ENCODE results near the gene KLHL15. TPM values are rescaled to one million over a fixed set of nuclear protein-coding genes. Genes with fewer than 3 reads are reported as not detected.

The KLHL15 gene
- total RNA-seq, 1 donor from 2014 or later = 3.1 TPM

GRCh38 chrX:23990455-23990854 is 36.5 kb downstream of the KLHL15 start:
- no peak for TF ChIP-seq CTCF (IDR thresholded peaks at IDR 0.05)
- DNase-seq (ENCODE audit: low spot score in 2 of 2) = no peak
- Histone ChIP-seq H3K9me3 (no peaks in the 10 kb centered on the region), H3K4me3 (no peak overlapping the region), H3K27me3 (no peaks in the 10 kb centered on the region), H3K4me1 (no peaks in the 10 kb centered on the region), H3K27ac (no peak overlapping the region), H3K36me3 (peaks cover 0 to 9% of the 10 kb centered on the region in 2 donors)
- intact Hi-C loops (cut with DNase I) = no loop called here

GRCh38 chrX:23989689-23990088 is 37.3 kb downstream of the KLHL15 start:
- H3K4me3 ChIP-seq = no peak overlapping the region
- no peak for DNase-seq (ENCODE audit: low spot score in 2 of 2)
- peaks cover 0 to 9% of the 10 kb centered on the region in 2 donors for H3K36me3 ChIP-seq
- H3K27me3 ChIP-seq = no peaks in the 10 kb centered on the region
- no peaks in the 10 kb centered on the region for H3K4me1 ChIP-seq
- intact Hi-C loops (cut with DNase I) = no loop called here
- H3K9me3 ChIP-seq = no peaks in the 10 kb centered on the region
- no peak for TF ChIP-seq CTCF (IDR thresholded peaks at IDR 0.05)
- no peak overlapping the region for H3K27ac ChIP-seq

GRCh38 chrX:23982891-23983290 is 44.1 kb downstream of the KLHL15 start:
- H3K4me1 ChIP-seq = no peaks in the 10 kb centered on the region
- intact Hi-C loops (cut with DNase I) = no loop called here
- no peak overlapping the region for H3K27ac ChIP-seq
- peaks cover 0 to 2% of the 10 kb centered on the region in 2 donors for H3K36me3 ChIP-seq
- no peak for DNase-seq (ENCODE audit: low spot score in 2 of 2)
- H3K9me3 ChIP-seq = no peaks in the 10 kb centered on the region
- no peak overlapping the region for H3K4me3 ChIP-seq
- TF ChIP-seq CTCF (IDR thresholded peaks at IDR 0.05) = no peak
- no peaks in the 10 kb centered on the region for H3K27me3 ChIP-seq

- Histone ChIP-seq H3K9me3 (no peaks in the 10 kb centered on the region), H3K4me1 (no peaks in the 10 kb centered on the region), H3K36me3 (no peaks in the 10 kb centered on the region), H3K27me3 (no peaks in the 10 kb centered on the region), H3K4me3 (no peak overlapping the region), H3K27ac (no peak overlapping the region)
- intact Hi-C loops (cut with DNase I) = no loop called here
- TF ChIP-seq CTCF (IDR thresholded peaks at IDR 0.05) = no peak
- DNase-seq (ENCODE audit: low spot score in 2 of 2) = no peak
These were observed 45.3 kb downstream of the KLHL15 start for GRCh38 chrX:23981711-23982110.

- no peak for DNase-seq (ENCODE audit: low spot score in 2 of 2)
- intact Hi-C loops (cut with DNase I) = no loop called here
- no peak overlapping the region for H3K27ac ChIP-seq
- no peaks in the 10 kb centered on the region for H3K36me3 ChIP-seq
- H3K4me3 ChIP-seq = no peak overlapping the region
- H3K9me3 ChIP-seq = no peaks in the 10 kb centered on the region
- no peak for TF ChIP-seq CTCF (IDR thresholded peaks at IDR 0.05)
- H3K27me3 ChIP-seq = no peaks in the 10 kb centered on the region
- no peaks in the 10 kb centered on the region for H3K4me1 ChIP-seq
These were observed 45.8 kb downstream of the KLHL15 start for GRCh38 chrX:23981222-23981621.

GRCh38 chrX:23980011-23980441 is 47.0 kb downstream of the KLHL15 start:
- H3K9me3 ChIP-seq = no peaks in the 10 kb centered on the region
- no peaks in the 10 kb centered on the region for H3K4me1 ChIP-seq
- no peak for TF ChIP-seq CTCF (IDR thresholded peaks at IDR 0.05)
- no peaks in the 10 kb centered on the region for H3K36me3 ChIP-seq
- no peak overlapping the region for H3K4me3 ChIP-seq
- no peaks in the 10 kb centered on the region for H3K27me3 ChIP-seq
- no peak overlapping the region for H3K27ac ChIP-seq
- no peak for DNase-seq (ENCODE audit: low spot score in 2 of 2)
- intact Hi-C loops (cut with DNase I) = no loop called here
